Epithelial cell of esophagus (primary cell): ENCODE measurements around the gene AUTS2.

ENCODE experiments used
- DNase-seq: peaks from one replicate; pipeline ENCODE4 v3.0.0; 2010; ENCODE audit warnings: low read depth
- H3K4me3 ChIP-seq: 2 replicates; pipeline ENCODE4 v1.5.1; 2011; ENCODE audit warnings: mild to moderate bottlenecking, low read length, control low read depth
- TF ChIP-seq, protein P1 (sequence below): IDR thresholded peaks from 2 replicates; pipeline ENCODE4 v1.5.1; 2011; ENCODE audit warnings: low read depth, mild to moderate bottlenecking, low read length, control low read depth, inconsistent platforms; ENCODE audit not compliant: insufficient read depth; ENCODE audit errors: missing control alignments

The AUTS2 gene

GRCh38 chr7:69844264-69844868 lies 246.1 kb downstream of the AUTS2 start:
- H3K4me3 ChIP-seq, result no peak overlapping the region
- TF ChIP-seq, protein P1, sequence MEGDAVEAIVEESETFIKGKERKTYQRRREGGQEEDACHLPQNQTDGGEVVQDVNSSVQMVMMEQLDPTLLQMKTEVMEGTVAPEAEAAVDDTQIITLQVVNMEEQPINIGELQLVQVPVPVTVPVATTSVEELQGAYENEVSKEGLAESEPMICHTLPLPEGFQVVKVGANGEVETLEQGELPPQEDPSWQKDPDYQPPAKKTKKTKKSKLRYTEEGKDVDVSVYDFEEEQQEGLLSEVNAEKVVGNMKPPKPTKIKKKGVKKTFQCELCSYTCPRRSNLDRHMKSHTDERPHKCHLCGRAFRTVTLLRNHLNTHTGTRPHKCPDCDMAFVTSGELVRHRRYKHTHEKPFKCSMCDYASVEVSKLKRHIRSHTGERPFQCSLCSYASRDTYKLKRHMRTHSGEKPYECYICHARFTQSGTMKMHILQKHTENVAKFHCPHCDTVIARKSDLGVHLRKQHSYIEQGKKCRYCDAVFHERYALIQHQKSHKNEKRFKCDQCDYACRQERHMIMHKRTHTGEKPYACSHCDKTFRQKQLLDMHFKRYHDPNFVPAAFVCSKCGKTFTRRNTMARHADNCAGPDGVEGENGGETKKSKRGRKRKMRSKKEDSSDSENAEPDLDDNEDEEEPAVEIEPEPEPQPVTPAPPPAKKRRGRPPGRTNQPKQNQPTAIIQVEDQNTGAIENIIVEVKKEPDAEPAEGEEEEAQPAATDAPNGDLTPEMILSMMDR, result no peak
- DNase-seq, result no peak

- TF ChIP-seq, protein P1, result no peak
- no peak overlapping the region for H3K4me3 ChIP-seq
- no peak for DNase-seq
Observed at GRCh38 chr7:69845721-69846495, 247.6 kb downstream of the AUTS2 start.

GRCh38 chr7:69847921-69848612 lies 249.8 kb downstream of the AUTS2 start:
- TF ChIP-seq, protein P1, result no peak
- H3K4me3 ChIP-seq, result no peak overlapping the region
- DNase-seq, result no peak

- TF ChIP-seq, protein P1, result no peak
Observed at GRCh38 chr7:69849268-69849667, 251.0 kb downstream of the AUTS2 start.

GRCh38 chr7:69857014-69857413 lies 258.7 kb downstream of the AUTS2 start:
- no peak overlapping the region for H3K4me3 ChIP-seq
- DNase-seq, result no peak

More at GRCh38 chr7:69849268-69849667, 251.0 kb downstream of the AUTS2 start:
- DNase-seq, result no peak
- H3K4me3 ChIP-seq, result no peak overlapping the region

GRCh38 chr7:69858471-69858870 lies 260.2 kb downstream of the AUTS2 start:
- TF ChIP-seq, protein P1, result no peak
- DNase-seq, result no peak

More at GRCh38 chr7:69857014-69857413, 258.7 kb downstream of the AUTS2 start:
- TF ChIP-seq, protein P1, result no peak

More at GRCh38 chr7:69858471-69858870, 260.2 kb downstream of the AUTS2 start:
- H3K4me3 ChIP-seq, result no peak overlapping the region
